HEK293 (cell line): ENCODE measurements around the gene GID4.

Source experiments
- BCL11B ChIP-seq: fragments of 450-650 bp; formaldehyde crosslinking; IDR thresholded peaks from 2 replicates; pipeline ENCODE4 v1.5.1; 2016; ENCODE audit warnings: low read depth, missing biosample characterization, missing genetic modification characterization
- SETDB1 ChIP-seq: IDR thresholded peaks from one replicate; pipeline ENCODE4 v1.6.1; 2017; ENCODE audit warnings: mild to moderate bottlenecking, low read length, moderate library complexity, mixed read lengths; ENCODE audit not compliant: insufficient read length
- SP7 ChIP-seq: fragments of 450-650 bp; formaldehyde crosslinking; IDR thresholded peaks from 2 replicates; pipeline ENCODE4 v1.5.1; 2016; ENCODE audit warnings: missing biosample characterization, missing genetic modification characterization
- TCF7L2 ChIP-seq: IDR thresholded peaks from 2 replicates; pipeline ENCODE4 v1.6.1; 2011; ENCODE audit warnings: low read depth, mild to moderate bottlenecking, inconsistent platforms, low read length, moderate library complexity, borderline replicate concordance
- ZIC2 ChIP-seq: fragments of 450-650 bp; formaldehyde crosslinking; IDR thresholded peaks from 2 replicates; pipeline ENCODE4 v1.5.1; 2016; ENCODE audit warnings: missing biosample characterization, missing genetic modification characterization
- ZNF335 ChIP-seq: fragments of 450-650 bp; formaldehyde crosslinking; conservative IDR thresholded peaks from 2 replicates; pipeline ENCODE4 v1.5.1; 2016; ENCODE audit warnings: missing biosample characterization, missing genetic modification characterization
- ZNF341 ChIP-seq: fragments of 450-650 bp; formaldehyde crosslinking; IDR thresholded peaks from 2 replicates; pipeline ENCODE4; 2016; ENCODE audit warnings: low read depth, missing biosample characterization, missing genetic modification characterization
- ZNF37A ChIP-seq: fragments of 450-650 bp; IDR thresholded peaks from 2 replicates; pipeline ENCODE4 v1.5.1; 2018; ENCODE audit warnings: missing biosample characterization, missing genetic modification characterization
- ZNF521 ChIP-seq: fragments of 450-650 bp; formaldehyde crosslinking; IDR thresholded peaks from 2 replicates; pipeline ENCODE4 v1.5.1; 2017; ENCODE audit warnings: missing biosample characterization, mild to moderate bottlenecking, missing genetic modification characterization
- ZNF571 ChIP-seq: fragments of 450-650 bp; formaldehyde crosslinking; IDR thresholded peaks from 2 replicates; pipeline ENCODE4 v1.5.0; 2017; ENCODE audit warnings: missing biosample characterization, missing genetic modification characterization
- ZNF624 ChIP-seq: fragments of 450-650 bp; formaldehyde crosslinking; IDR thresholded peaks from 2 replicates; pipeline ENCODE4 v1.5.1; 2017; ENCODE audit warnings: missing biosample characterization, missing genetic modification characterization
- ZNF707 ChIP-seq: fragments of 450-650 bp; formaldehyde crosslinking; IDR thresholded peaks from 2 replicates; pipeline ENCODE4 v1.5.1; 2016; ENCODE audit warnings: missing biosample characterization, missing genetic modification characterization
- ZNF76 ChIP-seq: fragments of 450-650 bp; formaldehyde crosslinking; IDR thresholded peaks from 2 replicates; pipeline ENCODE4; 2016; ENCODE audit warnings: low read depth, missing biosample characterization, missing genetic modification characterization, borderline replicate concordance
- ZNF830 ChIP-seq: fragments of 450-650 bp; IDR thresholded peaks from 2 replicates; pipeline ENCODE4 v1.5.0; 2018; ENCODE audit warnings: missing biosample characterization, missing genetic modification characterization, low read depth, mild to moderate bottlenecking, moderate library complexity
- TF ChIP-seq, protein P1 (sequence below): fragments of 450-650 bp; formaldehyde crosslinking; IDR thresholded peaks from 2 replicates; pipeline ENCODE4 v1.5.1; 2016; ENCODE audit warnings: missing biosample characterization, missing genetic modification characterization
- TF ChIP-seq, protein P2 (sequence below): fragments of 450-650 bp; formaldehyde crosslinking; IDR thresholded peaks from 2 replicates; pipeline ENCODE4 v1.5.1; 2016; ENCODE audit warnings: missing biosample characterization, missing genetic modification characterization
- TF ChIP-seq, protein P3 (sequence below): fragments of 450-650 bp; formaldehyde crosslinking; IDR thresholded peaks from 2 replicates; pipeline ENCODE4 v1.5.1; 2016; ENCODE audit warnings: missing biosample characterization, missing genetic modification characterization
- TF ChIP-seq, protein P4 (sequence below): fragments of 450-650 bp; formaldehyde crosslinking; IDR thresholded peaks from 2 replicates; pipeline ENCODE4 v1.5.1; 2016; ENCODE audit warnings: missing biosample characterization, missing genetic modification characterization
- TF ChIP-seq, protein P5 (sequence below): fragments of 450-650 bp; formaldehyde crosslinking; IDR thresholded peaks from 2 replicates; pipeline ENCODE4 v1.5.1; 2017; ENCODE audit warnings: missing biosample characterization, missing genetic modification characterization
- TF ChIP-seq, protein P6 (sequence below): fragments of 450-650 bp; formaldehyde crosslinking; IDR thresholded peaks from 2 replicates; pipeline ENCODE4 v1.5.1; 2017; ENCODE audit warnings: missing biosample characterization, missing genetic modification characterization
- TF ChIP-seq, protein P7 (sequence below): fragments of 450-650 bp; formaldehyde crosslinking; IDR thresholded peaks from 2 replicates; pipeline ENCODE4 v1.5.1; 2016; ENCODE audit warnings: missing biosample characterization, missing genetic modification characterization
- TF ChIP-seq, protein P8 (sequence below): fragments of 450-650 bp; IDR thresholded peaks from 2 replicates; pipeline ENCODE4 v1.5.1; 2018; ENCODE audit warnings: missing biosample characterization, mild to moderate bottlenecking, missing genetic modification characterization
- TF ChIP-seq, protein P9 (sequence below): fragments of 450-650 bp; formaldehyde crosslinking; optimal IDR thresholded peaks from 2 replicates; pipeline ENCODE3; 2016; ENCODE audit warnings: missing biosample characterization, mild to moderate bottlenecking, missing genetic modification characterization

The GID4 gene

DNA sequence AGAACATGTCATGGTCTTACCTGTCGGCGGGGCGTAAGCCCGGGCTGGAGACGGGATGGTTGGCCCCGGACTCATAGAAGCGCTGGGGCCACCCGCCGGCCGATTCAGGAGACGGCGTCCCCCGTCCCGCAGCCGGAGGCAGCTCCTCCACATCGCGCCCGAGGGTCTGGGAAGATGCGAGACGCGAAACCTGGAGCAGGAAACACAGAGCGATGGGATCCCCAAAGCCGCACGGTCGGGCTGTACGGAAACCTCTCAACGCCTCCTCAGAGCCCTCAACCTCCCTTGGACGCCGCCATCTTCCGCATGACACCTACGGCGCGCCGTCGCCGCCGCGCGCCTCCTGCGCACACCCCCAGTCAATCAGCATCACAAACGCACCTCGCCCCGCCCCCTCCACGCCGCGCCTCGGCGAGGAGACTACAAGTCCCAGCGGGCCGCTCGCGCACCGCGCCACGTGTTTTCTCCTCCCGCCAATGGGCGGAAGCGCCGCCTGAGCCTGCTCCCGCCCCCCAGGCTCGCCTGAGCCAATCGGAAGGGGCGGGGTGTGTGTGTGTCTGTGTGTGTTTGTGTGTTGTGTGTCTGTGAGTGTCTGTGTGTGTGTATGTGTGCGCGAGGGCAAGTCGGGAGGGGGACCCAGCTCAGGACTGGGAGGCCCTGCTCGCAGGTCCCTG lies at the start of gene GID4, which contains the start of gene ATPAF2 (continued):
- TF ChIP-seq, protein P1, sequence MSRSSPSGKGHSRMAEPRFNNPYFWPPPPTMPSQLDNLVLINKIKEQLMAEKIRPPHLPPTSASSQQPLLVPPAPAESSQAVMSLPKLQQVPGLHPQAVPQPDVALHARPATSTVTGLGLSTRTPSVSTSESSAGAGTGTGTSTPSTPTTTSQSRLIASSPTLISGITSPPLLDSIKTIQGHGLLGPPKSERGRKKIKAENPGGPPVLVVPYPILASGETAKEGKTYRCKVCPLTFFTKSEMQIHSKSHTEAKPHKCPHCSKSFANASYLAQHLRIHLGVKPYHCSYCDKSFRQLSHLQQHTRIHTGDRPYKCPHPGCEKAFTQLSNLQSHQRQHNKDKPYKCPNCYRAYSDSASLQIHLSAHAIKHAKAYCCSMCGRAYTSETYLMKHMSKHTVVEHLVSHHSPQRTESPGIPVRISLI (tag by site-specific recombination) = no peak
- TF ChIP-seq, protein P2, sequence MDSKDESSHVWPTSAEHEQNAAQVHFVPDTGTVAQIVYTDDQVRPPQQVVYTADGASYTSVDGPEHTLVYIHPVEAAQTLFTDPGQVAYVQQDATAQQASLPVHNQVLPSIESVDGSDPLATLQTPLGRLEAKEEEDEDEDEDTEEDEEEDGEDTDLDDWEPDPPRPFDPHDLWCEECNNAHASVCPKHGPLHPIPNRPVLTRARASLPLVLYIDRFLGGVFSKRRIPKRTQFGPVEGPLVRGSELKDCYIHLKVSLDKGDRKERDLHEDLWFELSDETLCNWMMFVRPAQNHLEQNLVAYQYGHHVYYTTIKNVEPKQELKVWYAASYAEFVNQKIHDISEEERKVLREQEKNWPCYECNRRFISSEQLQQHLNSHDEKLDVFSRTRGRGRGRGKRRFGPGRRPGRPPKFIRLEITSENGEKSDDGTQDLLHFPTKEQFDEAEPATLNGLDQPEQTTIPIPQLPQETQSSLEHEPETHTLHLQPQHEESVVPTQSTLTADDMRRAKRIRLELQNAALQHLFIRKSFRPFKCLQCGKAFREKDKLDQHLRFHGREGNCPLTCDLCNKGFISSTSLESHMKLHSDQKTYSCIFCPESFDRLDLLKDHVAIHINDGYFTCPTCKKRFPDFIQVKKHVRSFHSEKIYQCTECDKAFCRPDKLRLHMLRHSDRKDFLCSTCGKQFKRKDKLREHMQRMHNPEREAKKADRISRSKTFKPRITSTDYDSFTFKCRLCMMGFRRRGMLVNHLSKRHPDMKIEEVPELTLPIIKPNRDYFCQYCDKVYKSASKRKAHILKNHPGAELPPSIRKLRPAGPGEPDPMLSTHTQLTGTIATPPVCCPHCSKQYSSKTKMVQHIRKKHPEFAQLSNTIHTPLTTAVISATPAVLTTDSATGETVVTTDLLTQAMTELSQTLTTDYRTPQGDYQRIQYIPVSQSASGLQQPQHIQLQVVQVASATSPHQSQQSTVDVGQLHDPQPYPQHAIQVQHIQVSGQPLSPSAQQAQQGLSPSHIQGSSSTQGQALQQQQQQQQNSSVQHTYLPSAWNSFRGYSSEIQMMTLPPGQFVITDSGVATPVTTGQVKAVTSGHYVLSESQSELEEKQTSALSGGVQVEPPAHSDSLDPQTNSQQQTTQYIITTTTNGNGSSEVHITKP (tag by site-specific recombination) = peak; percentile 80
- TF ChIP-seq SETDB1 (no peak), ZNF76 (tag by site-specific recombination) (peak; percentile 98), ZNF707 (tag by site-specific recombination) (no peak), ZNF341 (tag by site-specific recombination) (0 out of 2 replicates have a peak, but pooled peaks have one; percentile 33), SP7 (tag by site-specific recombination) (peak; percentile 86), ZNF37A (tag by site-specific recombination) (no peak), ZNF521 (no peak), BCL11B (tag by site-specific recombination) (no peak), ZNF624 (tag by site-specific recombination) (no peak), TCF7L2 (peak; percentile 62; the same call in 1 of the 2 replicates), ZNF335 (tag by site-specific recombination) (peak; percentile 99), ZNF830 (tag by site-specific recombination) (no peak), ZIC2 (tag by site-specific recombination) (peak; percentile 67), ZNF571 (tag by site-specific recombination) (no peak)
- TF ChIP-seq, protein P3, sequence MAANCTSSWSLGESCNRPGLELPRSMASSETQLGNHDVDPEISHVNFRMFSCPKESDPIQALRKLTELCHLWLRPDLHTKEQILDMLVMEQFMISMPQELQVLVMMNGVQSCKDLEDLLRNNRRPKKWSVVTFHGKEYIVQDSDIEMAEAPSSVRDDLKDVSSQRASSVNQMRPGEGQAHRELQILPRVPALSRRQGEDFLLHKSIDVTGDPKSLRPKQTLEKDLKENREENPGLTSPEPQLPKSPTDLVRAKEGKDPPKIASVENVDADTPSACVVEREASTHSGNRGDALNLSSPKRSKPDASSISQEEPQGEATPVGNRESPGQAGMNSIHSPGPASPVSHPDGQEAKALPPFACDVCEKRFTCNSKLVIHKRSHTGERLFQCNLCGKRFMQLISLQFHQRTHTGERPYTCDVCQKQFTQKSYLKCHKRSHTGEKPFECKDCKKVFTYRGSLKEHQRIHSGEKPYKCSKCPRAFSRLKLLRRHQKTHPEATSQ (tag by site-specific recombination) = 0 out of 2 replicates have a peak, but pooled peaks have one; percentile 39
- TF ChIP-seq, protein P4, sequence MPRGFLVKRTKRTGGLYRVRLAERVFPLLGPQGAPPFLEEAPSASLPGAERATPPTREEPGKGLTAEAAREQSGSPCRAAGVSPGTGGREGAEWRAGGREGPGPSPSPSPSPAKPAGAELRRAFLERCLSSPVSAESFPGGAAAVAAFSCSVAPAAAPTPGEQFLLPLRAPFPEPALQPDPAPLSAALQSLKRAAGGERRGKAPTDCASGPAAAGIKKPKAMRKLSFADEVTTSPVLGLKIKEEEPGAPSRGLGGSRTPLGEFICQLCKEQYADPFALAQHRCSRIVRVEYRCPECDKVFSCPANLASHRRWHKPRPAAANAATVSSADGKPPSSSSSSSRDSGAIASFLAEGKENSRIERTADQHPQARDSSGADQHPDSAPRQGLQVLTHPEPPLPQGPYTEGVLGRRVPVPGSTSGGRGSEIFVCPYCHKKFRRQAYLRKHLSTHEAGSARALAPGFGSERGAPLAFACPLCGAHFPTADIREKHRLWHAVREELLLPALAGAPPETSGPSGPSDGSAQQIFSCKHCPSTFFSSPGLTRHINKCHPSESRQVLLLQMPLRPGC (tag by site-specific recombination) = peak; percentile 29; the same call in 1 of the 2 replicates
- TF ChIP-seq, protein P5, sequence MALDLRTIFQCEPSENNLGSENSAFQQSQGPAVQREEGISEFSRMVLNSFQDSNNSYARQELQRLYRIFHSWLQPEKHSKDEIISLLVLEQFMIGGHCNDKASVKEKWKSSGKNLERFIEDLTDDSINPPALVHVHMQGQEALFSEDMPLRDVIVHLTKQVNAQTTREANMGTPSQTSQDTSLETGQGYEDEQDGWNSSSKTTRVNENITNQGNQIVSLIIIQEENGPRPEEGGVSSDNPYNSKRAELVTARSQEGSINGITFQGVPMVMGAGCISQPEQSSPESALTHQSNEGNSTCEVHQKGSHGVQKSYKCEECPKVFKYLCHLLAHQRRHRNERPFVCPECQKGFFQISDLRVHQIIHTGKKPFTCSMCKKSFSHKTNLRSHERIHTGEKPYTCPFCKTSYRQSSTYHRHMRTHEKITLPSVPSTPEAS (tag by site-specific recombination) = peak; percentile 99
- TF ChIP-seq, protein P6, sequence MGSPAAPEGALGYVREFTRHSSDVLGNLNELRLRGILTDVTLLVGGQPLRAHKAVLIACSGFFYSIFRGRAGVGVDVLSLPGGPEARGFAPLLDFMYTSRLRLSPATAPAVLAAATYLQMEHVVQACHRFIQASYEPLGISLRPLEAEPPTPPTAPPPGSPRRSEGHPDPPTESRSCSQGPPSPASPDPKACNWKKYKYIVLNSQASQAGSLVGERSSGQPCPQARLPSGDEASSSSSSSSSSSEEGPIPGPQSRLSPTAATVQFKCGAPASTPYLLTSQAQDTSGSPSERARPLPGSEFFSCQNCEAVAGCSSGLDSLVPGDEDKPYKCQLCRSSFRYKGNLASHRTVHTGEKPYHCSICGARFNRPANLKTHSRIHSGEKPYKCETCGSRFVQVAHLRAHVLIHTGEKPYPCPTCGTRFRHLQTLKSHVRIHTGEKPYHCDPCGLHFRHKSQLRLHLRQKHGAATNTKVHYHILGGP (tag by site-specific recombination) = no peak
- TF ChIP-seq, protein P7, sequence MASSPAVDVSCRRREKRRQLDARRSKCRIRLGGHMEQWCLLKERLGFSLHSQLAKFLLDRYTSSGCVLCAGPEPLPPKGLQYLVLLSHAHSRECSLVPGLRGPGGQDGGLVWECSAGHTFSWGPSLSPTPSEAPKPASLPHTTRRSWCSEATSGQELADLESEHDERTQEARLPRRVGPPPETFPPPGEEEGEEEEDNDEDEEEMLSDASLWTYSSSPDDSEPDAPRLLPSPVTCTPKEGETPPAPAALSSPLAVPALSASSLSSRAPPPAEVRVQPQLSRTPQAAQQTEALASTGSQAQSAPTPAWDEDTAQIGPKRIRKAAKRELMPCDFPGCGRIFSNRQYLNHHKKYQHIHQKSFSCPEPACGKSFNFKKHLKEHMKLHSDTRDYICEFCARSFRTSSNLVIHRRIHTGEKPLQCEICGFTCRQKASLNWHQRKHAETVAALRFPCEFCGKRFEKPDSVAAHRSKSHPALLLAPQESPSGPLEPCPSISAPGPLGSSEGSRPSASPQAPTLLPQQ (tag by site-specific recombination) = peak; percentile 87
- TF ChIP-seq, protein P8, sequence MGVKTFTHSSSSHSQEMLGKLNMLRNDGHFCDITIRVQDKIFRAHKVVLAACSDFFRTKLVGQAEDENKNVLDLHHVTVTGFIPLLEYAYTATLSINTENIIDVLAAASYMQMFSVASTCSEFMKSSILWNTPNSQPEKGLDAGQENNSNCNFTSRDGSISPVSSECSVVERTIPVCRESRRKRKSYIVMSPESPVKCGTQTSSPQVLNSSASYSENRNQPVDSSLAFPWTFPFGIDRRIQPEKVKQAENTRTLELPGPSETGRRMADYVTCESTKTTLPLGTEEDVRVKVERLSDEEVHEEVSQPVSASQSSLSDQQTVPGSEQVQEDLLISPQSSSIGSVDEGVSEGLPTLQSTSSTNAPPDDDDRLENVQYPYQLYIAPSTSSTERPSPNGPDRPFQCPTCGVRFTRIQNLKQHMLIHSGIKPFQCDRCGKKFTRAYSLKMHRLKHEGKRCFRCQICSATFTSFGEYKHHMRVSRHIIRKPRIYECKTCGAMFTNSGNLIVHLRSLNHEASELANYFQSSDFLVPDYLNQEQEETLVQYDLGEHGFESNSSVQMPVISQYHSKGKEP (tag by site-specific recombination) = no peak
- TF ChIP-seq, protein P9, sequence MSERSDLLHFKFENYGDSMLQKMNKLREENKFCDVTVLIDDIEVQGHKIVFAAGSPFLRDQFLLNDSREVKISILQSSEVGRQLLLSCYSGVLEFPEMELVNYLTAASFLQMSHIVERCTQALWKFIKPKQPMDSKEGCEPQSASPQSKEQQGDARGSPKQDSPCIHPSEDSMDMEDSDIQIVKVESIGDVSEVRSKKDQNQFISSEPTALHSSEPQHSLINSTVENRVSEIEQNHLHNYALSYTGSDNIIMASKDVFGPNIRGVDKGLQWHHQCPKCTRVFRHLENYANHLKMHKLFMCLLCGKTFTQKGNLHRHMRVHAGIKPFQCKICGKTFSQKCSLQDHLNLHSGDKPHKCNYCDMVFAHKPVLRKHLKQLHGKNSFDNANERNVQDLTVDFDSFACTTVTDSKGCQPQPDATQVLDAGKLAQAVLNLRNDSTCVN (tag by site-specific recombination) = peak; percentile 99
